Thyroid gland (tissue), 4 donors: ENCODE data around the gene NOS1AP.

Experiments
- POLR2A ChIP-seq, 2 donors: fragments of 450-650 bp; IDR thresholded peaks; one replicate each; pipeline ENCODE4 v1.6.1; 2017; ENCODE audit warnings: antibody characterized with exemption in 2 of 2, mild to moderate bottlenecking in 2 of 2, moderate library complexity in 1 of 2
- TF ChIP-seq, protein P1 (sequence below), 6 experiments: fragments of 200-600 bp in 3 of 6; fragments of 450-650 bp in 3 of 6; sonication (generic) in 3 of 6; IDR thresholded peaks; one replicate each; pipeline ENCODE4 v1.5.1; 2016 to 2019; ENCODE audit warnings: antibody characterized with exemption in 6 of 6, mild to moderate bottlenecking in 2 of 6, inconsistent platforms in 1 of 6, moderate library complexity in 1 of 6

DNA sequence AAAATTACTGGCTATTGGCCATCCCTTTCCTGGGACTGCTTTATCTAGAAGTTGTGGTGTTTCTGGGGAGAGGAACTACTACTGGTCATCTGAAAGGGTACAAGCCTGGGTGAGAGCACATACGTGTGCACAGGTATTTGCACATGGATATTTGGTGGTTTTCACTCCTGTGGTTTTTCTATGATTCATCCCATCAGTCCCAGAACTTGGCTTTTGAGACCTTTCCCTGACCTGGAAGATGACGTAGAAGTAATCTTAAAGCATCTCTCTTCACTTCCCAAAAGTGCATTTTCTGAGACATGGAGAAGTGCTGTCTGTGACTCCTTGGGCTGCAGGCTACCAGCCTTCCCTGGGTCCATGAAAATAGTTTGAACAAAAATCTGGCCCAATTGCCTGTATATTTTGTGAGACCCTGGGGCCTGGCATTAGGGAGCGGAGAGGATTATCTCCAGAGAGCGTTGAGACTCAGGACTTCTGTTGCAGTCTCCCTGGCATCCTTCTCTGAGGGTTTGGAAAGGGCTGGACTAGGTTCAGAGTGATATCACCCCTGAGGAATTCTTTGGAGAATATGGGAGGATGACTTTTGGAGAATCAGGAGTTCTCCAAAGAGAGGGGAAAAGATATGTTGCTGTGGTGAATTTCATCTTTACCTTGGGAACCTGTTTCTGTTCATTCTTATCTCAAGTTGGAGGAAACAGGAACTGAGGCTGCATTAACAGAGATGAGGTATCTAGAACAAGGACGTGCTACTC lies 130.8 kb downstream of the NOS1AP start:
- TF ChIP-seq, protein P1, sequence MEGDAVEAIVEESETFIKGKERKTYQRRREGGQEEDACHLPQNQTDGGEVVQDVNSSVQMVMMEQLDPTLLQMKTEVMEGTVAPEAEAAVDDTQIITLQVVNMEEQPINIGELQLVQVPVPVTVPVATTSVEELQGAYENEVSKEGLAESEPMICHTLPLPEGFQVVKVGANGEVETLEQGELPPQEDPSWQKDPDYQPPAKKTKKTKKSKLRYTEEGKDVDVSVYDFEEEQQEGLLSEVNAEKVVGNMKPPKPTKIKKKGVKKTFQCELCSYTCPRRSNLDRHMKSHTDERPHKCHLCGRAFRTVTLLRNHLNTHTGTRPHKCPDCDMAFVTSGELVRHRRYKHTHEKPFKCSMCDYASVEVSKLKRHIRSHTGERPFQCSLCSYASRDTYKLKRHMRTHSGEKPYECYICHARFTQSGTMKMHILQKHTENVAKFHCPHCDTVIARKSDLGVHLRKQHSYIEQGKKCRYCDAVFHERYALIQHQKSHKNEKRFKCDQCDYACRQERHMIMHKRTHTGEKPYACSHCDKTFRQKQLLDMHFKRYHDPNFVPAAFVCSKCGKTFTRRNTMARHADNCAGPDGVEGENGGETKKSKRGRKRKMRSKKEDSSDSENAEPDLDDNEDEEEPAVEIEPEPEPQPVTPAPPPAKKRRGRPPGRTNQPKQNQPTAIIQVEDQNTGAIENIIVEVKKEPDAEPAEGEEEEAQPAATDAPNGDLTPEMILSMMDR (IDR thresholded peaks at IDR 0.05): no peak
- TF ChIP-seq POLR2A (IDR thresholded peaks at IDR 0.05): no peak
